ENCODE measurements around the gene HHATL. TPM values are rescaled to one million over a fixed set of nuclear protein-coding genes. Genes with fewer than 3 reads are reported as not detected.

HHATL gene
- total RNA-seq, 1 donor from 2014 or later: not detected

DNA sequence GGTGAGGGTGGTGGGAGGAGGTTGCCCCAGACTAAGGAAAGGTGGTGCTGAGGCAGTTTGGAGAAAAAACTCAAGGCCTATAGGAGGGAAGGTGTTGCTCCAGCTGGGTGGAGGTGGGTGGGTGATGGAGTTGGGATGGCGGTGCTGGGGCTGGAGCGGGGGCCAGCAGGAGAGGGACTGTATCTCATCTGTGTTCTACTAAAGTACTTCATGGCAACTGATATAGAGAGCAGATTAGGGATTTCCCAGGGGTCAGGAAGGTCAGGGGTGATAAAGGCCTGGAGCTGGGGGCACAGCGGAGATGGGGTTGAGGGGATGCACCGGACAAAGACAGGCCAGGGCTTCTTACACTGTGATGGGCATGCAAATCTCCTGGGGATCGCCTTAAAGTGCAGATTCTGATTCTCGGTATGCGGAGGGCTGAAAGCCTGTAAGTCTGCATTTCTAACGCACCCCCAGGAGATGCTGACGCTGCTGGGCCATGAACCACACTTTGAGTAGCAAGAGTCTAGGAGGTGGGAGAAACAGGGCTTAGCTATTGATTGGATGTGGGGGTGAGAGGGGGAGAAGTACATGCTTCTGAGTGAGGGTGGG is 13.1 kb downstream of the HHATL start:
- no peak overlapping the region for H3K4me3 ChIP-seq (ENCODE audit: insufficient read depth, low read depth, low read length)
- Mint-ChIP-seq H3K9me3 (ENCODE audit: unreplicated experiment) (no peaks in the 10 kb centered on the region), H3K4me3 (ENCODE audit: unreplicated experiment) (no peak overlapping the region), H3K27me3 (ENCODE audit: low read depth, unreplicated experiment) (peaks cover 36% of the 10 kb centered on the region), H3K27ac (ENCODE audit: unreplicated experiment) (no peak overlapping the region), H3K36me3 (ENCODE audit: low read depth, unreplicated experiment) (no peaks in the 10 kb centered on the region), H3K4me1 (ENCODE audit: low read depth, unreplicated experiment) (peaks cover 4% of the 10 kb centered on the region)
- no peak overlapping the region for H2AFZ ChIP-seq (ENCODE audit: low read depth, low read length)
- no peak overlapping the region for H3K27ac ChIP-seq (ENCODE audit: low read depth, low read length)
- TF ChIP-seq, protein P1, sequence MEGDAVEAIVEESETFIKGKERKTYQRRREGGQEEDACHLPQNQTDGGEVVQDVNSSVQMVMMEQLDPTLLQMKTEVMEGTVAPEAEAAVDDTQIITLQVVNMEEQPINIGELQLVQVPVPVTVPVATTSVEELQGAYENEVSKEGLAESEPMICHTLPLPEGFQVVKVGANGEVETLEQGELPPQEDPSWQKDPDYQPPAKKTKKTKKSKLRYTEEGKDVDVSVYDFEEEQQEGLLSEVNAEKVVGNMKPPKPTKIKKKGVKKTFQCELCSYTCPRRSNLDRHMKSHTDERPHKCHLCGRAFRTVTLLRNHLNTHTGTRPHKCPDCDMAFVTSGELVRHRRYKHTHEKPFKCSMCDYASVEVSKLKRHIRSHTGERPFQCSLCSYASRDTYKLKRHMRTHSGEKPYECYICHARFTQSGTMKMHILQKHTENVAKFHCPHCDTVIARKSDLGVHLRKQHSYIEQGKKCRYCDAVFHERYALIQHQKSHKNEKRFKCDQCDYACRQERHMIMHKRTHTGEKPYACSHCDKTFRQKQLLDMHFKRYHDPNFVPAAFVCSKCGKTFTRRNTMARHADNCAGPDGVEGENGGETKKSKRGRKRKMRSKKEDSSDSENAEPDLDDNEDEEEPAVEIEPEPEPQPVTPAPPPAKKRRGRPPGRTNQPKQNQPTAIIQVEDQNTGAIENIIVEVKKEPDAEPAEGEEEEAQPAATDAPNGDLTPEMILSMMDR (IDR thresholded peaks at IDR 0.05; ENCODE audit: insufficient read depth, low read depth, low read length): no peak
- TF ChIP-seq EZH2 (IDR thresholded peaks at IDR 0.05; ENCODE audit: insufficient read depth, low read length): no peak
- no peaks in the 10 kb centered on the region for H4K20me1 ChIP-seq (ENCODE audit: insufficient read depth, low read length)
- H3K4me2 ChIP-seq (ENCODE audit: low read length): no peak overlapping the region
- no peaks in the 10 kb centered on the region for H3K79me2 ChIP-seq (ENCODE audit: insufficient read depth, low read length)
- no peak overlapping the region for H3K9ac ChIP-seq (ENCODE audit: low read length)
- H3K9me3 ChIP-seq (ENCODE audit: insufficient read depth, low read depth, low read length): peaks cover 4% of the 10 kb centered on the region
- FAIRE-seq (no peak), DNase-seq (ENCODE audit: low read depth) (no peak)
- H3K4me1 ChIP-seq (ENCODE audit: insufficient read depth, low read length): peaks cover 3% of the 10 kb centered on the region
- H3K27me3 ChIP-seq (ENCODE audit: insufficient read depth, low read length): peaks cover 31% of the 10 kb centered on the region
- no peaks in the 10 kb centered on the region for H3K36me3 ChIP-seq (ENCODE audit: insufficient read depth, low read length)

DNA sequence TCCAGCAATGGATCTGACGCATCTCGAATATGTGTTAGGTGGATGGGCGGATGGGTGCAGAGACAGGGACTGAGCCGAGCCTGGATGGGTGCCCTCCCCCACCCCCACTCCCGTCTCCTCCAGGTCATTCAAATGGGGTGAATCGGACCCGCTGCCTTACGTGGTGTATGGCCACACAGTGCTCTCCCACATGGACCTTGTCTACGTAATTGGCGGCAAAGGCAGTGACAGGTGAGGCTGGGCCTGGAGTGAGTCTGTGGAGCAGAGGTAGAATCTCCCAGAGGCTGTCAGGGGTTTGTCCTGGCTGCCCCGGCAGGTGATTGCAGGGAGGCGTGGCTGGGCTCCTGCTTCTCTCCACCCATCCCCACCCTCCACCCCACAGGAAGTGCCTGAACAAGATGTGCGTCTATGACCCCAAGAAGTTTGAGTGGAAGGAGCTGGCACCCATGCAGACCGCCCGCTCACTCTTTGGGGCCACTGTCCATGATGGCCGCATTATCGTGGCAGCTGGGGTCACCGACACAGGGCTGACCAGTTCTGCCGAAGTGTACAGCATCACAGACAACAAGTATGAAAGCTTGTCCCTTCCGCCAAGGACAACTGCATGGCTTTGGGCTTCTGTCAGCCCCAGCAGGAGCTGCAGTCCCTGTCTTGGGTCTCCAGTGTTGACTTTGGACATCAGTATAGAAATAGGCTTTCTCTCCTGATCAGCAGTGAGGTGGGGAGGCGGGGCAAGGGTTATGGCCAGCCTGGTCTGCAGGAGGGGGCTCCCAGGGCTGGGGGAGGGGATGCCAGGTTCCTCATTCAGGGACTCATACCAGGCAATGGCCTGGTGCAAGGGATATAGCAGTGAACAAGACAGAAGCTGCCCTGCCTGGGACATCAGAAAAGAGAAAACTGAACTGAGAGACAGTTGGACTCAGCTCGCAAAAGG is 13.8 kb downstream of the HHATL start:
- Mint-ChIP-seq H3K36me3 (ENCODE audit: low read depth, unreplicated experiment) (no peaks in the 10 kb centered on the region), H3K9me3 (ENCODE audit: unreplicated experiment) (no peaks in the 10 kb centered on the region), H3K4me3 (ENCODE audit: unreplicated experiment) (no peak overlapping the region), H3K27ac (ENCODE audit: unreplicated experiment) (no peak overlapping the region), H3K4me1 (ENCODE audit: low read depth, unreplicated experiment) (peaks cover 7% of the 10 kb centered on the region), H3K27me3 (ENCODE audit: low read depth, unreplicated experiment) (peaks cover 36% of the 10 kb centered on the region)
- TF ChIP-seq EZH2 (IDR thresholded peaks at IDR 0.05; ENCODE audit: insufficient read depth, low read length): no peak
- TF ChIP-seq, protein P1 (IDR thresholded peaks at IDR 0.05; ENCODE audit: insufficient read depth, low read depth, low read length): no peak
- peaks cover 6% of the 10 kb centered on the region for H3K4me1 ChIP-seq (ENCODE audit: insufficient read depth, low read length)
- H3K9me3 ChIP-seq (ENCODE audit: insufficient read depth, low read depth, low read length): peaks cover 4% of the 10 kb centered on the region
- H4K20me1 ChIP-seq (ENCODE audit: insufficient read depth, low read length): no peaks in the 10 kb centered on the region
- no peak overlapping the region for H2AFZ ChIP-seq (ENCODE audit: low read depth, low read length)
- no peak for FAIRE-seq
- no peak overlapping the region for H3K27ac ChIP-seq (ENCODE audit: low read depth, low read length)
- no peak for DNase-seq (ENCODE audit: low read depth)
- H3K4me2 ChIP-seq (ENCODE audit: low read length): no peak overlapping the region
- no peaks in the 10 kb centered on the region for H3K36me3 ChIP-seq (ENCODE audit: insufficient read depth, low read length)
- H3K4me3 ChIP-seq (ENCODE audit: insufficient read depth, low read depth, low read length): no peak overlapping the region
- H3K9ac ChIP-seq (ENCODE audit: low read length): no peak overlapping the region
- no peaks in the 10 kb centered on the region for H3K79me2 ChIP-seq (ENCODE audit: insufficient read depth, low read length)
- peaks cover 24% of the 10 kb centered on the region for H3K27me3 ChIP-seq (ENCODE audit: insufficient read depth, low read length)
